Measurements from ENCODE around the gene FAM110A. TPM values are rescaled to one million over a fixed set of nuclear protein-coding genes. Genes with fewer than 3 reads are reported as not detected.

The FAM110A gene
- total RNA-seq, 1 donor, result 13.2 TPM

GRCh38 chr20:869606-870005 lies 36.1 kb downstream of the FAM110A start:
- DNase-seq (ENCODE audit: low read depth in 2 of 3, low spot score in 2 of 3), result no peak

GRCh38 chr20:870758-871157 lies 37.2 kb downstream of the FAM110A start:
- no peak for DNase-seq (ENCODE audit: low read depth in 2 of 3, low spot score in 2 of 3)

- DNase-seq (ENCODE audit: low read depth in 2 of 3, low spot score in 2 of 3), result no peak
Observed at GRCh38 chr20:871436-871835, 37.9 kb downstream of the FAM110A start.

GRCh38 chr20:871948-872347 lies 38.4 kb downstream of the FAM110A start:
- DNase-seq (ENCODE audit: low read depth in 2 of 3, low spot score in 2 of 3), result no peak

- DNase-seq (ENCODE audit: low read depth in 2 of 3, low spot score in 2 of 3), result no peak
Observed at GRCh38 chr20:872855-873520, 39.5 kb downstream of the FAM110A start.

- no peak for DNase-seq (ENCODE audit: low read depth in 2 of 3, low spot score in 2 of 3)
Observed at GRCh38 chr20:873875-874607, 40.5 kb downstream of the FAM110A start.

- DNase-seq (ENCODE audit: low read depth in 2 of 3, low spot score in 2 of 3), result no peak
Observed at GRCh38 chr20:875115-875514, 41.6 kb downstream of the FAM110A start.

- DNase-seq (ENCODE audit: low read depth in 2 of 3, low spot score in 2 of 3), result no peak
Observed at GRCh38 chr20:877814-878213, 44.3 kb downstream of the FAM110A start.

- peak in 2 of 3 donors; percentile 35 to 64 for DNase-seq (ENCODE audit: low read depth in 2 of 3, low spot score in 2 of 3)
Observed at GRCh38 chr20:878511-879307, 45.2 kb downstream of the FAM110A start.

- DNase-seq (ENCODE audit: low read depth in 2 of 3, low spot score in 2 of 3), result no peak
Observed at GRCh38 chr20:879626-880025, 46.1 kb downstream of the FAM110A start.

GRCh38 chr20:881051-881782 lies 47.7 kb downstream of the FAM110A start:
- peak in 1 of 3 donors; percentile 7 for DNase-seq (ENCODE audit: low read depth in 2 of 3, low spot score in 2 of 3)

GRCh38 chr20:881783-882144 lies 48.2 kb downstream of the FAM110A start:
- no peak for DNase-seq (ENCODE audit: low read depth in 2 of 3, low spot score in 2 of 3)

GRCh38 chr20:884983-885952 lies 51.8 kb downstream of the FAM110A start:
- DNase-seq (ENCODE audit: low read depth in 2 of 3, low spot score in 2 of 3), result peak in 2 of 3 donors; percentile 68 to 72

- DNase-seq (ENCODE audit: low read depth in 2 of 3, low spot score in 2 of 3), result no peak
Observed at GRCh38 chr20:887137-887536, 53.6 kb downstream of the FAM110A start.

GRCh38 chr20:888057-888456 lies 54.5 kb downstream of the FAM110A start:
- no peak for DNase-seq (ENCODE audit: low read depth in 2 of 3, low spot score in 2 of 3)

- no peak for DNase-seq (ENCODE audit: low read depth in 2 of 3, low spot score in 2 of 3)
Observed at GRCh38 chr20:889106-889505, 55.6 kb downstream of the FAM110A start.

GRCh38 chr20:889932-890463 lies 56.5 kb downstream of the FAM110A start:
- DNase-seq (ENCODE audit: low read depth in 2 of 3, low spot score in 2 of 3), result no peak

- DNase-seq (ENCODE audit: low read depth in 2 of 3, low spot score in 2 of 3), result no peak
Observed at GRCh38 chr20:890666-891057, 57.1 kb downstream of the FAM110A start.

- no peak for DNase-seq (ENCODE audit: low read depth in 2 of 3, low spot score in 2 of 3)
Observed at GRCh38 chr20:891058-891705, 57.7 kb downstream of the FAM110A start.
